NOMO-1 treated with DMSO at 0.1 percent for 48 hours (cell line): Measurements from ENCODE around the gene KLHL29.

Source experiments
- DNase-seq: peaks from one replicate; lab custom pipeline; 2025; ENCODE audit not compliant: unreplicated experiment; lab: John Stamatoyannopoulos, UW

KLHL29 gene

DNA sequence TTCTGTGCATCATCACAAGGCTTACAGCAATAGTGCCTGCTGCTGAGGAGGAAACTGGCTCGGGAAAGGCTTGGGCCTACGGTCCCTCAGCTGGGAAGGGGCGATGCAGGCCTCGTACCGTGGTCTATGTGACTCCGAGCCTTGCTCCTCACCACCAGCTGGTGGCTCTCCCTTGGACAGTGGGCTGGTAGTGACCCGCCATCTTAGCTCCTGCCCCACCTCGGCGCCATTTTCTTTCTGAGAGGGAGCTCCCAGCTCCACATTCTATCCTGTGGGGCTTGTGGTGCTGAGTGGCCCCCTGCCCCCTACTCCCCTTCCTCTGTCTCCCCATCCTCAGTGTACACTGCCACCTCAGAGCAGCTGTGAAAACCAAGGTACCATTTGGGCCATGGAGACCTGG, 255.7 kb downstream of the KLHL29 start:
- no peak for DNase-seq

DNA sequence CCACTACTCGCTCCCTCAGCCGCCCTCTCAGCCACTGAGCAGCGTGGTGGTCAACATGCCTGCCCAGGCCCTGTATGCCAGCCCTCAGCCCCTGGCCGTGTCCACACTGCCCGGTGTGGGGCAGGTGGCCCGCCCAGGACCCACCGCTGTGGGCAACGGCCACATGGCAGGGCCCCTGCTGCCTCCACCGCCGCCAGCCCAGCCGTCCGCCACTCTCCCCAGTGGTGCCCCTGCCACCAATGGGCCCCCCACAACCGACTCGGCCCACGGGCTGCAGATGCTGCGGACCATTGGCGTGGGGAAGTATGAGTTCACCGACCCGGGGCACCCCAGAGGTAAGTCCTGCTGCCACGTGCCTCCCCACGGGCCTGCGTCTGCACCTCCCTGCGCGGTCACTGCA, 257.5 kb downstream of the KLHL29 start:
- no peak for DNase-seq

DNA sequence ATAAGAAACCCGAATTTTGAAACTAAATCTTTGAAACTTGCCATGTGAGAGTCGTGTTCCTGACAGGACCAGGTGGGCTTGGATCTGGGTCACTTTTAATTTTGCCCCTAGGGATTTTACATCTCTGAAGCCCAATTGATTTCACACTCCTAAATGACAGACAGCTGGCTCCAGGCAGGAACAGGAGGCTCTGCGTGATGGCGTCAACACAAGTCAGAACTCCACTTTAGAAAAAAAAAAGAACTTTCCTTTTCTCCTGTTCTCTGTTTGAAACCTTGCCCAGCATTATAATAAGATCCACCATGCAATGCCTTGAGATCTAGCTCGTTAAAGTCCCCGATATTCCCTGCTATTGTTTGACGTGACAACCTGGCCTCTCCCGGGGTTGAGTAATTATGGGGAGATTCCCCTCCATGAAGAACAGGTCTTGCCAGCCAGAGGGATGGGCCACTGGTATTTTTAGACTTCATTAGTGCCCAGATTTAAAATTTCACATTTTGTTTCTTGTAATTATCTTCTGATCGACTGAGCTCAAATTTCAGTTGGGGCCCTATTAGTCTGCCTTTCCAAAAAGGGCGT, 260.3 kb downstream of the KLHL29 start:
- DNase-seq = no peak

DNA sequence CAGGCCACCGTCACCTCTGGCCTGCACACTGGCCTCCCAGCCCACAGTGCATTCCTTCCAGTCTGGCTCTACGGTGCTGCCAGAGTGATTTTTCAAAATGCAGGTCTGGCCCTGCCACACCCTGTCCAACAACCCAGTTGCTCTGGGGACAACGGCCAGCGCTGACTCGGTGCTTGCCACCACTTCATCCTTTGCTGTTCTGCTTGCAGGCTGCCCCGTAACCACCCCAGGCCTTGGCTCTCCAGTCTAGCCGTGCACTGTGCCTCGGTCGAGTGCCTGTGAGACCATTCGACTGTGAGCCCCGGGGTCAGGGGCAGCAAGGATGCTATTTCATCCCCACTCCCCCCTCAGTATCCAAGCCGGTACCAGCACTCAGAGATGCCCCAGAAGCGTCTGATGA, 262.6 kb downstream of the KLHL29 start:
- no peak for DNase-seq

DNA sequence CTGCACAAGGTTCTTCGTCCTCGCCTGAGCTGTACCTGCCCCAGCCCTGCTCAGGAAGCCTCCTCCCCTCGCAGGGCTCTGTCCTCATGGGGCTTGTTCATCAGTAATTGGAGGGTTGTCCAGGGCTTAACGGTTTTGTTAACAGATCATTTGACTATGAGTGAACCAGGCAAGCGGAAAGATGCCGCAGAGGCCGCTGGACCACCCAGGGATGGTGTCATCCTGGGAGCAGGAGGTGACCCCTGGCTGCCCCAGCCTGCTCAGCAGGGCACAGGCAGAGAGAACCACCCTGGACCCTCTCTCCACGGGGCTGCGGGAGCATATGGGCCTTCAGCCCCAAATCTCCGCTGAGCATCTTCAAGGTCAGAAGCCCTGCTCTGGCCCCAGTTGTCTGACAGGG, 264.3 kb downstream of the KLHL29 start:
- no peak for DNase-seq

DNA sequence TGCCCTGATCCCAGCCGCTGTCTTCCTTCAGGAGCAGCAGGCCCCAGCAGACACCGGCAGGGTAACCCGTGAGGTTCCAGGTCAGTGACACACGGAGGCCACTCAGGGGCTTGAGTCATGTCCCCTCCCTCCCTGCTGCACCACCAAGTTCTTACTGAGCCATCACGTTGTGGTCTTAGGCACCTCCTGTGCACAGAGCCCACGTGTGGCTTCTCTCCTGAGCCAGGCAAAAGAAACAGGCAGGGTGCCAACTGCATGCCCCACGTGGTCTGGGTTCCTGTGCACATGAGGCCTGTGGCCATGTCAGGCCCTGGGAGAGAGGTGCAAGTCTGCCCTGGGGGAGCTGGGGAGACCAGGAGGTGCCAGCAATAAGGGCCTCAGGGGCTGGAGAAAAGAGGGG, 264.8 kb downstream of the KLHL29 start:
- no peak for DNase-seq

DNA sequence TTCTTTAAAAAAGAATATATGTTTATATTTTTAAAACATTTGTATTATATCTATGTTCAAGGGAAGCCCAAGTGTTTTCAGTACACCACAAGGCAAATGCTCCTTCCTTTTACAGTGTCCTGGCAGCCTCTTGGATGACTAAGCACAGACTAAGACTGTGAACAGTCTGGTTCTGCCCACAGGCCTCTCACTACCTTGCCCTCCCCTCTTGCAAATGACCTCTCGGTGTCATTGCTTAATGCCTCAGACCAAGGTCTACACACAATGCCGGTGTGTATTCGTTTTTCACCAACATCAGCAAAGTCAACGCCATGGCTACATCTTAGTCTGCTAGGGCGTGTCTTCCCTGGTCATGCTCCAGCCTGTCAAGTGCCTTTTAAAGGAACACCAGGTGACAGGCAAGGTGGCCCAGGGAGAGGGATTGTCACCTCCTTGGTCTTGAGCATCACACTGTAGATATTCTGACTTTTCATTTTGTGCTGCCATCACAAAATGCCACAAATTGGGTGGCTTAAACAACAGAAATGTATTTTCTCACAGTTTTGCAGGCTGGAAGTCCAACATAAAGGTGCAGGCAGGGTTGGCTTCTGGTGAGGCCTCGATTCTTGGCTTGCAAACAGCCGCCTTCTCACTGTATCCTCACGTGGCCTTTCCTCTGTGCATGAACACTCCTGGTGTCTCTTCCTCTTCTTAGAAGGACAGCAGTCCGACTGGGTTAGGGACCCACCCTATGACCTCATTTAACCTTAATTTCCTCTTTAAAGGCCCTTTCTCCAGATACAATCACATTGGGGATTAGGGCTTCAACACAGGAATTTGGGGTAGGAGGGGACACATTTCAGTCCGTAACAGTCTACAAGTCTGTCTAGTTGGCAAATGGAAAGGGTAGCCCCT, 266.5 kb downstream of the KLHL29 start:
- DNase-seq = no peak

DNA sequence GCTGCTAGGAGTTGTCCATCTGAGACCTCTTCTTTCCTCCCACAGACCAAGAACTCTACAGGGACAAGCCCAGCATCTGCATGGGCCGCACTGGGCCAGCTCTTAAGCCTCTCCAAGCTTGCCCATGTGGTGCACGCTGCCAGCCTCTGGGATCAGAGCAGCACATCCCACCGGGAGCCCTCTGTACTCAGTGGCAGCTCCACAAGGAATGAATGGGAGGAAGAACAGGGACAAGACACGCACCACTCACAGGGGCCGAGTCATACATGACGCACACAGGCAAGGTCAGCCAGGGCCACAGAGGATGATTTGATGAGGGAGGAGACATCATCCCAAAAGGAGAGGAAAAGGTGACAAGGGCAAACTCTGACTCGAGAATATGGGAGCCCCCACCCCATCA, 268.3 kb downstream of the KLHL29 start:
- DNase-seq = no peak

DNA sequence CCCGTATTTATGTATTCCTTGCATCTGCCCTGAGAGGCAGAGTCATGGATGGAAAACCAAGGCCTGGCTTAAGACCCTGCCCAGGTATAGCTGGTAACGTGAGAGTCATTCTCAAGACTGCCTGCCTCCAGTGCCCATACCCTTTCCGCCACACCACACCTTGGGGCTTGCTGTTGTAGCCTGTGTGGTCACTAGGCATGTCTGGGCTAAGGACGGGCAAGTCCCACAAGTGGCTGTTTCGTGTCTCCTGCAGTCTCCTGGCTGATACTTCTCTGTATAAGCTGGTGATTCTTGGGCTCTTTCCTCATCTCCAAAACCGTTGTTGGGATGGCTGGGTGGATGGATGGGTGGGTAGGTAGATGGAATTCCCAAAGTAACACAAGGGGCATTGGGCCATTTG, 269.8 kb downstream of the KLHL29 start:
- no peak for DNase-seq

DNA sequence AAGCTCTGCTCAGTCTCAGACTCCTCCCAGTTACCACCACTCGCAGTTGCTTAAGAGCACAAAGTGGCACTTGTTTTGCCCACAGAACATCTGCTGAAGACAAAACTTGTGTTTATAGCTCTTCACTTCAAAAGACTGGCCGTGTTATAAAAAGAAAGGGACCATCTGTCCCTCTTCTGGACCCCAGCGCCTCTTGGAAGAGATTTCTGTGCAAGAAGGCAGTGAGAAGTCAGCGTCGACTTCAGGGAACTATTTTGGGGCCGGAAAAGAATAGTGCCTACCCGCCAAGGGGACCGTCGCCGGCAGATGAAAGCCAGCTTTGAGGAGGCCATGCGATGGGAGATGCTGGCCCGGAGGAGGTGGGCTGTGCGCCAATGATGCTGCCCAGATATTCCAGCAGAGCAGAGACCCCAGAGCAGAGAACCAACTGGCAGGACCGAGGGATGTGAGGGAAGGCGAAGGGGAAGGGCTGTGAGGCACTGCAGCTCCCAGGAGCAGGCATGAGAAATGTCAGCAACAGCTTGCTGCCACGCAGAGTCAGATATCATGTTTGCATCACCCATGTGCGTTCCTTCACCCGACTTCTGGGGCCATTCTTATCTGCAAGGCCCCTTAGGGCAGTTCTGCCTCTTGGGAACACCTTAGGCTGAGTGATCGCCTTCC, 271.1 kb downstream of the KLHL29 start:
- no peak for DNase-seq

DNA sequence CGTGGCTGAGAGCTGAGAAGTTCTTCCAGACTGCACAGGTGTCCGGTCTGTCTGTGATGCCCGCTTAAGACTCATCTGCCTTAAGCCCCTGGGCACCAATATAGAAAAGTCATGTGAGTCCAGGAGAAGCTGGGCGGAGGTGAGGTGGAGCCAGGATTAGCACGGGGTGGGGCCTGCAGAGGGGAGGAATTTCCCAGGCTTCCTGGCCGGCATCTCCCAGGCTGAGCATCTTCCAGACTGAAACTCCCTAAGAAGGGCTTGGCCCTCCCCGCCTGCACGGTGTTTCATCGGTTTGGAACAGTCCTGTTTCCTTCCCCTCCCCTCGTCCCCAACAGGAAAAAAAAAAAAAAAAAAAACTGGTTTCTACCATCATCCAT, 271.6 kb downstream of the KLHL29 start:
- no peak for DNase-seq

DNA sequence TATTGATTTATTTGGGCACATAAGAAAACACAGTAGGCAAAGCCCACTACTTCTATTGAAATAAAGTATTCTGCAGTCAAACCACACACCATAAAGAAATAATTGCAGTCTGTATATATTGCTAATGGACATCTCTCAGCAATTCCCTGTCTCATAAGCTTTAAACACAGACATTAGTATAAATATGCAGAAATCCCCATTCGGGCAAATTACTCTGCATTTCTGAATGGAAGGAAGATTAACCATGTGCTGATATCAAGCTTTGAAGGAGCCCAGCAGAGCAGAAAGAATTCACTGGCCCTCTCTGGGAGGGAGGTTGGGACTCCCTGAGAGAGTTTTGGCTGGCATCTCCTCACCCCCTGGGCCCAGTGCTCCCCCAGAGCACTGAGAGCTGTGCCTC, 272.4 kb downstream of the KLHL29 start:
- no peak for DNase-seq

DNA sequence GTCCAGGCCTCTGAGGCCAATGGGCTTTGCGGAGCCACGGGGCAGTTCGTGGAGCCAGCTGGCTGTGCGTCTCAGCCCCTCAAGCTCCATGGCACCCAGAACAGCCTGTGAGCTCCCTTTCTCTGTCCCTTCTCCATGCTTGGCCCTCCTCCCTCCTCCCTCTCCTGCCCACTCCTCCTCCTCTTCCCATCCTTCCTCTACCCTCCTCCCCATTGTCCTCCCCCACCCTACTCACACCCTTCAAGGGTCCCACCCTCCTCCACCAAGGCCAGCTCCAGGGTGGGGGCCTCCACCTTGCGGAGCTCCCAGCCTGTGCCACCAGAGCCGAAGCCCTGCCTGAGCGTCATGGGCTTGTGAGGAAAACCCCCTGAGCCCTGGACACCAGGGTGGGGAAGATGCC, 273.0 kb downstream of the KLHL29 start:
- no peak for DNase-seq

DNA sequence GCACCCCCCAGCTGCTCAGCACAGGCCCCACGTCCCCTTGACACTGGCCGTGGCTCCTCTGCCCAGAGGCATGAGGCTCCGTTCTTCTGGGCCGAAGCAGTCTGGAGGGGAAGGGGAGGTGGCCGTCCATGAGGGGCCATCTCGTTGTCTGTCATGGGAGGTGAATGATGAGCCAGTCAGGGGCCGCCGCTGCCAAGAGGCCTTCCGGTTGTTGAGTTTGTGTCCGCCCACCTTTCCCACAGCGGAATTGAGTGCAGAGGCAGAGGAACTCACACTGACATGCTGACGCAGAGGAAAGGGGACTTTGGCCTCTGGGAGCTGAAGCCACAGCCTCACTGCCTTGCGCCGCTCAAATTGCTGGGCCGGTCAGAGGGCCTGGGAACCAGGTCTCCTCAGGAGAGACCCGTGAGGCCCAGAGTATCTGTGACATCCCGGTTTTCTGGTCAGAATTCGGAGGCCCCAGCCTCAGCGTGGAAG, 273.5 kb downstream of the KLHL29 start:
- no peak for DNase-seq

DNA sequence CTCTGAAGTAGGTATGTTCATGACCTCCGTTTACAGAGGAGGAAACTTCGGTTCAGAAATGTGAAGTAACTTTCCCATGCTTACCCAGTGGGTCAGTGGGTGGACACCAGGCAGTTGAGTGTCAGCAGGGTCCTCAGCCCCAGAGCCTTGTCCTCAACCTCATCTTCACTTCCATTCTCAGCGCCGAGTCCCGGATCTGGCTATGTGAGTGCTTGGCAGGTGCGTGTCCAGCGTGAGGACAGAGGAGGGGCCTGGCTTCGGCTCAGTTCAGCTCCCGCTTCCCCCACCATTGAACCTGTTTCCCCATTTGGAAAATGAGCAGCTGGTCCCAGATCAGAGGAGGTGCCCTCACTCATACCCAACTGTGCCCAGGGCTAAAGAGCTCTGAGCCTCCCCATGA, 274.3 kb downstream of the KLHL29 start:
- DNase-seq = no peak

DNA sequence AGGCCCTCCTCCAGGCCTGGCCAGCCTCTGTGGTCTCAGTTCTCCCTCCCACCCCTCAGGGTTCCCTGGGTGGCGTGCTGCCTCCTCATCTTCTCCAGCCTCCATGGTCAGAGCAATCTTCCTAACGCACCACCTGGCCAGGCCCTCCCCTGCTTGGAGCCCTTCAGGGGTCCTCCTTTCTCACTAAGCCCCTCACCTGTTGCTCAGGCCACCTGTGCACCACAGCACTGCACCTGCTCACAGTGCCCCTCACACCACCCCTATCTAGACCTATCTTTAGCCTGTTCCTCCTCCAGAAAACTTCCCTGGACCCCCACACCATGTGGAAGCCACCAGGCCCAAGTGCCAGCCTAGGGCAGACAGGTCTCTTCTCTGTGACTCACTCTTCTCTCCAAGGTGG, 274.8 kb downstream of the KLHL29 start:
- no peak for DNase-seq

DNA sequence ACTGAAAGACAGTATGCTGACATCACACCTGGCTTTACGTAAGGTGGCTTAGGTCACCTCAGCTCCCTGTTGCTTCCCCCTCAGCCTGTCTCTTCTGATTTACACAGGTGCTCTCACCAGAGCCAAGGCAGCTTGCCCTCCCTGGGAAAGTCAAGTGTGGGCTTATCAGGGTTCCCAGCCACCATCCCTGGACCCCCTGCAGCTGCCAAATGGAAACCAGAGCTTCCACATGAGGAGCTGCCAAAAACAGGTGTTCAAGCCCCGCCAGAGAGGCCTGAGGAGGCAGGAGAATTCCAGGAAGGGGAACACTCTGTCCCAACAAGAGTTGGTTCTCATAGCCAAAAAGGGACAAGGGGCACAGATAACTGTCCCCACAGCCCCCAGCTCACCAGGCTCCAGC, 275.3 kb downstream of the KLHL29 start:
- DNase-seq = no peak

DNA sequence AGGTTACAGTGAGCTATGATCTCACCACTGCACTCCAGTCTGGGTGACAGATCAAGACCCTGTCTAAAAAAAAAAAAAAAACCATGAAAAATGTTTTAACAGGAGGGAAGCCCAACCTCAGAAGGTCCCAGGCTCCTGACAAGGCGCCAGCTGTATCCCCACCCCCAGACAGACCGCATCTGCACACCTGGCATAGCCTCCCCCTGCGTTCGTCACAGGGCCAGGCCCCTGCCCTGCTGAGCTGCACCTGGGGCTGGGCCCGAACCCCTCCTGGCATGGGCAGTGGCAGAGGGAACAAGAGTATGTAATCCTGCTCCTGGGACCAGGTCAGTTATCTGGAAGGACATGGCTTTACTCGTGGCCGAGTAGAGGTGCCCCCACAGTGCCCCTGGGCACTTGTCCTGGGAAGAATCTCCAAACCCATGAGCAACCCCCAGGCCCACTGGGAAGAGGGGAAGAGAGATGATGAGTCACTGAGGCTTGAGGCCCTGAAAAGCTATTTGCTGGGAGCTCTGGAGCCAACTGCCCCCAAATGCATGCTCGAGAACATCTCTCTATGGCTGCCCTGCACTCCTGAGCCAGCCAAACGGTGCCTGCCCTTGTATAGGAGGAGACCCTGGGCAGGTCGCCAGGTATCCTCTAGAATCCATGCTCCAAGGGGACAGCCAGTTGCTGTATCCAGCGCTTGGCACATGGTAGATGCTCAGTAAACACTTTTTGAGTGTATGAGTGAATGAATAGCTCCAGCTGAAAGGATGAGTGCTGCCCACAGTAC, 276.5 kb downstream of the KLHL29 start:
- no peak for DNase-seq

DNA sequence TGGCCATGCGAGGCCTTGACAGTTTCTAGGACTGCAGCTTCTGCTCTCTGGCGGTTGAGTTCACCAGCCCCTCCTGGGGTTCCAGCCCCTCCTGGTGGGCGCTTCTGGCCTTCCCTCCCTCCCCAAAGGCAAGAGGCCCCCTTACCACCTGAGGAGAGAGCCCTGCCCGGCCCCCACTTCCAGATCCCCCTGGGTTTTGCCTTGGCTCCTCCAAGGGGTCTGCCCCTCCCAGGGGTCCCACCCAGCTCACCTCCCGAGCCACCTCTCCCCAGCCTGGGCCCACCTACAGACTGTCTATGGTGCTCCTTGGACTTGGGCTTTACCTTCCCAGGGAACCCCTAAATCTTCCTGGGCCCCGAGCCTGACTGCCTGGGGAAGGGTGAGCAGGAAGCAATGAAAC, 277.5 kb downstream of the KLHL29 start:
- DNase-seq = no peak

DNA sequence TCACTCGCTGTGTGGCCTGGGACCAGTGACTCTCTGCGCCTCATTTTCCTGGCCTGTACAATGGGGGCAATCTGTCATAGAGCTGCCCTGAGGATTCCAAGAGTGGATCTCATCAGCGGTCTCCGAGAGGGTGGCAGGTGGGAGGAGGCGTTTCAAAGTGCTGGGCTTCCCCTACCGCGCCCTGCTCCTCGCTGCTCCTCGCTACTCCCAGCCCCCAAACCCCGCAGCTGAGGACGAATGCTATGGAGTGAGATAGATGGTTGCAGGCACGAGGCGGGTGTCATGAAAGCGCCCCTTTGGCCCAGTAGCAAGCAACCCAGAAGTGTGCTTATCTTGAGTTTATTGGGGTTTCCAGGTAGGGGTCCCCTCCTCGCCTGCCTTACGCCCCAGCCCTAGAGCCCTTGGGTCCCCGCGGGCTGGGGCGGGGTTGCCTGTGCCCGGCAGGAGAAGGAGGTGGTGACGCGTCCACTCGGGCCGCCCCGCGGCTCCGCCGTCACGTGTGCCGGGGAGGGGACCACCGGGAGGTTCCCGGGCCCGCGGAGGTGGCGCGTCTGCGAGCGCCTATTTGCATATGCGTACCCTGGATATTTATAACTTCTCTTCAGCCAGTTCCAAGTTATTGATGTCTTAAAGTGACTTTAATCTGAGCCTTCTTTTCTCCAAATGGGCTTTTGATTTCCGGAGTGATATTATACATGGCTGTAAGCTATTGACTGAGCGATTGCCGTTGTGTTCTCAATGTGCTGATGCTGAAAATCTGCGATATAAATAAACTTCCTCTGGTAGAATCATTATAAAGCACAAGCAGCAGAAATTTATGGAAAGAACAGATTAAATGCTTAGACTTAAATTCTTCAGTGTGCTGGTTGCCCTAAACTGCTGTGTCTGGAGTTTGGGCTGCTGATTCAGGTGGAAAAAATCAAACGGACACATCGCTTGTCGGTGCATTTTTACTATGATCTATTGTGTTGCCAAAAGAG, 278.3 kb downstream of the KLHL29 start:
- DNase-seq = no peak
